MM.1S (cell line): ENCODE data around the gene FARS2.

Experiments used
- DNase-seq: peaks from one replicate; pipeline ENCODE4 v3.0.0-alpha.2; 2015
- H2AFZ ChIP-seq: fragments of 300-600 bp; sonication (generic); 2 replicates; pipeline ENCODE4 v1.6.0; 2016; ENCODE audit warnings: antibody characterized with exemption, low read length
- H3F3A ChIP-seq: fragments of 300-600 bp; sonication (generic); 2 replicates; pipeline ENCODE4 v1.6.1; 2016; ENCODE audit warnings: mild to moderate bottlenecking, antibody characterized with exemption, low read length, moderate library complexity, mixed read lengths; ENCODE audit not compliant: insufficient read depth
- H3K27ac ChIP-seq: fragments of 300-600 bp; sonication (generic); 2 replicates; pipeline ENCODE4 v1.5.1; 2016; ENCODE audit warnings: mild to moderate bottlenecking, low read length
- H3K27me3 ChIP-seq: fragments of 300-600 bp; sonication (generic); replicated peaks from 2 replicates; pipeline ENCODE4 v1.6.0; 2016; ENCODE audit warnings: low read length; ENCODE audit not compliant: insufficient read depth
- H3K36me3 ChIP-seq: fragments of 300-600 bp; sonication (generic); replicated peaks from 2 replicates; pipeline ENCODE4 v1.6.1; 2016; ENCODE audit warnings: mild to moderate bottlenecking, low read length, mixed read lengths; ENCODE audit not compliant: insufficient read depth
- H3K4me1 ChIP-seq: fragments of 300-600 bp; sonication (generic); 2 replicates; pipeline ENCODE4 v1.6.1; 2016; ENCODE audit warnings: low read length, mixed read lengths
- H3K4me2 ChIP-seq: fragments of 300-600 bp; sonication (generic); 2 replicates; pipeline ENCODE4 v1.6.0; 2016; ENCODE audit warnings: low read depth, low read length
- H3K4me3 ChIP-seq: fragments of 300-600 bp; sonication (generic); 2 replicates; pipeline ENCODE4 v1.5.1; 2016; ENCODE audit warnings: low read length, mixed read lengths
- H3K79me2 ChIP-seq: fragments of 300-600 bp; sonication (generic); 2 replicates; pipeline ENCODE4 v1.6.1; 2016; ENCODE audit warnings: mixed run types, low read length, mixed read lengths
- H3K9ac ChIP-seq: fragments of 300-600 bp; sonication (generic); 2 replicates; pipeline ENCODE4 v1.6.1; 2016; ENCODE audit warnings: low read length, mixed read lengths
- H3K9me2 ChIP-seq: fragments of 300-600 bp; sonication (generic); replicated peaks from 2 replicates; pipeline ENCODE4 v1.6.1; 2016; ENCODE audit warnings: mild to moderate bottlenecking, low read length, mixed read lengths; ENCODE audit not compliant: insufficient read depth
- H3K9me3 ChIP-seq: fragments of 300-600 bp; sonication (generic); replicated peaks from 2 replicates; pipeline ENCODE4 v1.6.1; 2016; ENCODE audit warnings: mild to moderate bottlenecking, low read length, mixed read lengths; ENCODE audit not compliant: insufficient read depth
- H4K20me1 ChIP-seq: fragments of 300-600 bp; sonication (generic); 2 replicates; pipeline ENCODE4 v1.6.1; 2016; ENCODE audit warnings: mild to moderate bottlenecking, low read length, moderate library complexity, mixed read lengths; ENCODE audit not compliant: insufficient read depth
- EZH2 ChIP-seq: fragments of 300-600 bp; sonication (generic); optimal IDR thresholded peaks from 2 replicates; pipeline ENCODE3; 2017; ENCODE audit warnings: low read depth, mild to moderate bottlenecking, antibody characterized with exemption, low read length, mixed read lengths
- EZH2phosphoT487 ChIP-seq: fragments of 300-600 bp; sonication (generic); IDR thresholded peaks from 2 replicates; pipeline ENCODE4 v1.6.1; 2018; ENCODE audit warnings: antibody characterized with exemption, low read length
- TF ChIP-seq, protein P1 (sequence below): fragments of 300-600 bp; sonication (generic); IDR thresholded peaks from 2 replicates; pipeline ENCODE4 v1.5.1; 2016; ENCODE audit warnings: antibody characterized with exemption, low read length, mixed read lengths

FARS2 gene

DNA sequence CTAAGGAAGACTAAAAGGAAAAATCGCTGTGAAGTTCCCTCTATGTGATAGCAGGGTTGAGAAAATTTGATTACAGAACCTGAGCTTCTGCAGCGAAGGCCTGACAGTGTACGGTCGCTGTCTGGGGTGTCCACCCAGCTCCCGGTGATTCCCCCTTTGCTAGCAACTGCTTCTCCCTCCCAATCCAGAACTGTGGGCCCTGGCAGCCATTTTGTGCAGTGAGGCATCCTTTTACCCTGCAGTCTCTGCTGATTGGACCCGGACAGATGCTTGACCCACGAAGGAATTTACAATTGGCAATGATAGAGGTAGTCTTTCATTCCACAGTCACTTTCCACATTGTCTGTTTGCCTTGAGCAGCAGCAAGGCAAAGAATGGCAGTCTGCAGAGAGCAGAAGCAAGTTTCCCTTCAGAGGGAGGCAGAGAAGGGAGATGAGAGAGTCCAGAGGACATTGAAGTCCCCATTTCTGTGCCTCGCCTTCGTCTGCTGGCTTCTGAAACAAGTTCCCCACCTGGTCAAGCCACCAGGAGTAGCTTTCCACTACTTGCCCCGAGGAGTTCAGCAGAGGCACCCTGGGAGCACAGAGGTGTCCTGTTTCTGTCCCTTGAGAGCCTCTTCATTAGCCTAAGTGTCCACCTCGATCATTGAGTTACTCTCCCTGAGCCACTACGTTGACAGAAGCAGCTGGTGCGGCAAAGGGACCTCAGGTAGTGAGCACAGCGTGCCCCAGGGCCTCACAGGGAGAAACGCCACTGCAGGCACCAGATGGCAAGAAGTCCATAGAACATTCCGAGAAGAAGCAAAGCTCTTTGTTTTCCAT, 375.1 kb downstream of the FARS2 start:
- TF ChIP-seq, protein P1, sequence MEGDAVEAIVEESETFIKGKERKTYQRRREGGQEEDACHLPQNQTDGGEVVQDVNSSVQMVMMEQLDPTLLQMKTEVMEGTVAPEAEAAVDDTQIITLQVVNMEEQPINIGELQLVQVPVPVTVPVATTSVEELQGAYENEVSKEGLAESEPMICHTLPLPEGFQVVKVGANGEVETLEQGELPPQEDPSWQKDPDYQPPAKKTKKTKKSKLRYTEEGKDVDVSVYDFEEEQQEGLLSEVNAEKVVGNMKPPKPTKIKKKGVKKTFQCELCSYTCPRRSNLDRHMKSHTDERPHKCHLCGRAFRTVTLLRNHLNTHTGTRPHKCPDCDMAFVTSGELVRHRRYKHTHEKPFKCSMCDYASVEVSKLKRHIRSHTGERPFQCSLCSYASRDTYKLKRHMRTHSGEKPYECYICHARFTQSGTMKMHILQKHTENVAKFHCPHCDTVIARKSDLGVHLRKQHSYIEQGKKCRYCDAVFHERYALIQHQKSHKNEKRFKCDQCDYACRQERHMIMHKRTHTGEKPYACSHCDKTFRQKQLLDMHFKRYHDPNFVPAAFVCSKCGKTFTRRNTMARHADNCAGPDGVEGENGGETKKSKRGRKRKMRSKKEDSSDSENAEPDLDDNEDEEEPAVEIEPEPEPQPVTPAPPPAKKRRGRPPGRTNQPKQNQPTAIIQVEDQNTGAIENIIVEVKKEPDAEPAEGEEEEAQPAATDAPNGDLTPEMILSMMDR: no peak
- TF ChIP-seq EZH2phosphoT487 (no peak), EZH2 (no peak)
- Histone ChIP-seq H3K4me3 (no peak overlapping the region), H3K4me2 (no peak overlapping the region), H3F3A (no peaks in the 10 kb centered on the region), H3K4me1 (no peaks in the 10 kb centered on the region), H3K9ac (no peak overlapping the region), H4K20me1 (no peaks in the 10 kb centered on the region), H3K27me3 (no peaks in the 10 kb centered on the region), H2AFZ (no peak overlapping the region), H3K79me2 (no peaks in the 10 kb centered on the region), H3K27ac (no peak overlapping the region), H3K9me2 (no peaks in the 10 kb centered on the region), H3K36me3 (no peaks in the 10 kb centered on the region), H3K9me3 (no peaks in the 10 kb centered on the region)
- DNase-seq: no peak

DNA sequence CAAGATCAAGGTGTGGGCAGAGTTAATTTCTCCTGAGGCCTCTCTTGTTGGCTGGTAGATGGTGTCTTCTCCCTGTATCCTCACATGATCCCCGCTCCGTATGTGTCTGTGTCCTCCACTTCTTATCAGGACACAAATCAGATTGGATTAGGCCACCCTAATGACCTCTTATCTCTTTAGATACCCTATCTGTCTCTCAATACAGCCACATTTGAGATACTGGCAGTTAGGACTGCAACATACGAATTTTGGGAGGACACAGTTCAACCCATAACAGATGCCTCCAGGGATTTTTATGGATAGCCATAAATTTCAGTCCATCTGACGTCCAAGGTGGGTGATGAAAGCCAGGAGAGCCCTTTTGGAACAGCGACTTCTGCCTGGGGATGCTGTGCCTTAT, 376.4 kb downstream of the FARS2 start:
- H3F3A ChIP-seq: no peaks in the 10 kb centered on the region
- H3K27me3 ChIP-seq: no peaks in the 10 kb centered on the region
- no peak overlapping the region for H3K4me2 ChIP-seq
- H3K4me3 ChIP-seq: no peak overlapping the region
- H3K79me2 ChIP-seq: no peaks in the 10 kb centered on the region
- DNase-seq: no peak
- no peak overlapping the region for H3K9ac ChIP-seq
- H4K20me1 ChIP-seq: no peaks in the 10 kb centered on the region
- H3K27ac ChIP-seq: no peak overlapping the region
- no peaks in the 10 kb centered on the region for H3K9me3 ChIP-seq
- no peaks in the 10 kb centered on the region for H3K4me1 ChIP-seq
- no peak overlapping the region for H2AFZ ChIP-seq
- no peaks in the 10 kb centered on the region for H3K9me2 ChIP-seq
- no peaks in the 10 kb centered on the region for H3K36me3 ChIP-seq
- TF ChIP-seq EZH2 (no peak), EZH2phosphoT487 (no peak)
- TF ChIP-seq, protein P1: no peak

DNA sequence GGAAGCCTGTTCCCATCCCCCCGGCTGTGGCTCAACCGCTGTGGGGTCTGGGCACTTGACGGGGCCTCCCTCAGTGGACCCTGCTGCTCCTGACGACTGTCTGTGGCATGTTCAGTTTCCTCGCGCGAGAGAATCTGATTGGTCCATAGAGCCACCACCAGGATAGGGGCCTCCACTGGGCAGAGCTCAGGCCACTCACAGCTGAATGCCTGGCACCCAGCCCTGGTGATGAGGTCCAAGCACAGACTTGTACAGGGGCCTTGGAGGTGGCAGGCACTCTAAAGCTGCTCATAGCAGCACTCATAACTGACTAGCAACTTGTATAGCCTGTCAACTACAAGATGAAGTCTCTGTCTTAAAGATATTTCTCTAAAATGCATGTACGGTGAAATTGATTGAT, 377.4 kb downstream of the FARS2 start:
- Histone ChIP-seq H3F3A (no peaks in the 10 kb centered on the region), H3K27ac (no peak overlapping the region), H3K9me2 (no peaks in the 10 kb centered on the region), H4K20me1 (no peaks in the 10 kb centered on the region), H3K36me3 (no peaks in the 10 kb centered on the region), H3K4me1 (no peaks in the 10 kb centered on the region), H3K4me3 (no peak overlapping the region), H3K4me2 (no peak overlapping the region), H3K9ac (no peak overlapping the region), H3K9me3 (no peaks in the 10 kb centered on the region), H3K79me2 (no peaks in the 10 kb centered on the region), H2AFZ (no peak overlapping the region), H3K27me3 (no peaks in the 10 kb centered on the region)
- TF ChIP-seq EZH2: no peak
- TF ChIP-seq EZH2phosphoT487: no peak
- TF ChIP-seq, protein P1: no peak
- no peak for DNase-seq
